Kidney (tissue), 14 donors: ENCODE results near the gene LRBA. TPM values are rescaled to one million over a fixed set of nuclear protein-coding genes. Genes with fewer than 3 reads are reported as not detected.

Source experiments
- DNase-seq, 5 donors: peaks; one replicate each; pipeline ENCODE4 v3.0.0-alpha.2; 2013 to 2020
- FAIRE-seq: peaks from 2 replicates; lab custom pipeline; 2012; peaks lifted over from hg19 to GRCh38; lab: Jason Lieb, UNC
- H3K27ac ChIP-seq, 2 donors: one replicate each; pipeline ENCODE4 v1.7.0; 2013; ENCODE audit warnings: low read depth in 2 of 2, low read length in 2 of 2, inconsistent platforms in 1 of 2
- H3K27me3 ChIP-seq: one replicate; pipeline ENCODE4 v1.7.1; 2013; ENCODE audit warnings: low read length, inconsistent platforms; ENCODE audit not compliant: control insufficient read depth, insufficient read depth
- H3K36me3 ChIP-seq, 3 donors: one replicate each; pipeline versions ENCODE4 v1.7.0 to v1.7.1; 2013; ENCODE audit warnings: low read length in 3 of 3, control low read depth in 1 of 3, inconsistent platforms in 1 of 3; ENCODE audit not compliant: insufficient read depth in 3 of 3, control insufficient read depth in 2 of 3
- H3K4me1 ChIP-seq, 3 donors: one replicate each; pipeline versions ENCODE4 v1.7.0 to v1.7.1; 2013; ENCODE audit warnings: low read length in 3 of 3, inconsistent platforms in 1 of 3, low read depth in 1 of 3; ENCODE audit not compliant: control insufficient read depth in 2 of 3, insufficient read depth in 2 of 3
- H3K4me3 ChIP-seq, 3 donors: one replicate each; pipeline versions ENCODE4 v1.7.0 to v1.8.1; 2013; ENCODE audit warnings: low read length in 3 of 3, control low read depth in 1 of 3, inconsistent platforms in 1 of 3
- H3K9ac ChIP-seq, 3 donors: one replicate each; pipeline versions ENCODE4 v1.7.0 to v1.7.1; 2013; ENCODE audit warnings: low read length in 3 of 3, control low read depth in 1 of 3, inconsistent platforms in 1 of 3
- H3K9me3 ChIP-seq, 3 donors: one replicate each; pipeline versions ENCODE4 v1.7.0 to v1.7.1; 2013; ENCODE audit warnings: low read length in 3 of 3, control low read depth in 1 of 3, inconsistent platforms in 1 of 3; ENCODE audit not compliant: control insufficient read depth in 2 of 3, insufficient read depth in 1 of 3
- intact Hi-C: fragments of 100-400 bp; cut with DNase I; formaldehyde crosslinking; loops from one replicate; pipeline ENCODE4 v1.11.1; 2022
- polyA plus RNA-seq: library from polyadenylated mRNA; stranded (reverse); fragments of 350-450 nt; fragmentation: Illumina TruSeq; extraction: RNeasy Lipid Tissue Mini Kit (QIAGEN cat#74804); gene quantifications from one replicate; pipeline ENCODE4 v1.2.3, GENCODE V29; 2014; ENCODE audit warnings: low read depth, low replicate concordance; ENCODE audit not compliant: insufficient read depth
- total RNA-seq: library from RNA; stranded (reverse); fragmentation: NEBNext Ultra II Directional; extraction: Animal tissue kit (Norgen Biotek cat#: 25700); gene quantifications from one replicate; pipeline ENCODE4 v1.2.1, GENCODE V29; 2021
- TF ChIP-seq, protein P1 (sequence below): IDR thresholded peaks from 3 replicates; pipeline ENCODE4 v1.5.1; 2012; ENCODE audit warnings: mild to moderate bottlenecking, moderate library complexity, borderline replicate concordance; ENCODE audit not compliant: insufficient read depth; ENCODE audit errors: extremely low read depth
- donor health status: control.
- donor health status: control.
- donor health status: control.
- donor health status: control.
- donor health status: control.
- donor health status: DM: yes; HTN: yes; CAD: no.
- donor health status: Normal renal cell carcinoma (clear cell type).

The LRBA gene
- total and polyA plus RNA-seq, 2 donors from 2014 or later = 20.3 to 76.7 TPM

GRCh38 chr4:150253965-150254630, 761.0 kb downstream of the LRBA start:
- TF ChIP-seq, protein P1, sequence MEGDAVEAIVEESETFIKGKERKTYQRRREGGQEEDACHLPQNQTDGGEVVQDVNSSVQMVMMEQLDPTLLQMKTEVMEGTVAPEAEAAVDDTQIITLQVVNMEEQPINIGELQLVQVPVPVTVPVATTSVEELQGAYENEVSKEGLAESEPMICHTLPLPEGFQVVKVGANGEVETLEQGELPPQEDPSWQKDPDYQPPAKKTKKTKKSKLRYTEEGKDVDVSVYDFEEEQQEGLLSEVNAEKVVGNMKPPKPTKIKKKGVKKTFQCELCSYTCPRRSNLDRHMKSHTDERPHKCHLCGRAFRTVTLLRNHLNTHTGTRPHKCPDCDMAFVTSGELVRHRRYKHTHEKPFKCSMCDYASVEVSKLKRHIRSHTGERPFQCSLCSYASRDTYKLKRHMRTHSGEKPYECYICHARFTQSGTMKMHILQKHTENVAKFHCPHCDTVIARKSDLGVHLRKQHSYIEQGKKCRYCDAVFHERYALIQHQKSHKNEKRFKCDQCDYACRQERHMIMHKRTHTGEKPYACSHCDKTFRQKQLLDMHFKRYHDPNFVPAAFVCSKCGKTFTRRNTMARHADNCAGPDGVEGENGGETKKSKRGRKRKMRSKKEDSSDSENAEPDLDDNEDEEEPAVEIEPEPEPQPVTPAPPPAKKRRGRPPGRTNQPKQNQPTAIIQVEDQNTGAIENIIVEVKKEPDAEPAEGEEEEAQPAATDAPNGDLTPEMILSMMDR = no peak
- H3K27me3 ChIP-seq = no peaks in the 10 kb centered on the region
- H3K9ac ChIP-seq = no peak overlapping the region
- intact Hi-C loops = no loop called here
- DNase-seq (peak in 1 of 5 donors; percentile 47), FAIRE-seq (no peak)
- H3K27ac ChIP-seq = no peak overlapping the region
- H3K9me3 ChIP-seq = no peaks in the 10 kb centered on the region
- no peaks in the 10 kb centered on the region for H3K36me3 ChIP-seq
- H3K4me3 ChIP-seq = no peak overlapping the region
- no peaks in the 10 kb centered on the region for H3K4me1 ChIP-seq

DNA sequence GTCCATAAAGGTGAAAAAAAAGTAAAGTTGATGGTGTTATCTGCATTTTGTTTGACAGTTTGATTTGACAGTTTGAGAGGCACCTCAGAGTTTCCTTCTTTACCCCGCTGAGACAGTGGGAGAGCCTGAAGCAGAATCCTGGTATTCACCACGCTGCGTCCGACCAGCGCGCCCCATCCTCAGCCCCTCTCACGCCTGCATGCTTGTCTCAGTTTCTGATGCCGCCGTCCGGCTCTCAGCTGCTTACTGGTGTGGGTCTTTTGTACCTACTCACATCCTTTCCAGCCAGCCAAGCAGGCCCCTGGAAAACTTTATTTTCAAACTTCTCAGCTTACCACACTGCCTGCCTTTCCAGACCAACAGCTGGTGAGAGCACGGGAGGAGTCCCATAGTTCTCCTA, 761.7 kb downstream of the LRBA start:
- TF ChIP-seq, protein P1 = no peak
- H3K9me3 ChIP-seq = no peaks in the 10 kb centered on the region
- FAIRE-seq = no peak
- intact Hi-C loops = no loop called here
- H3K36me3 ChIP-seq = no peaks in the 10 kb centered on the region
- no peak overlapping the region for H3K4me3 ChIP-seq
- no peak overlapping the region for H3K9ac ChIP-seq
- H3K27ac ChIP-seq = no peak overlapping the region
- H3K4me1 ChIP-seq = no peaks in the 10 kb centered on the region
- DNase-seq = peak in 1 of 5 donors; percentile 57
- H3K27me3 ChIP-seq = no peaks in the 10 kb centered on the region

GRCh38 chr4:150252741-150253140, 762.3 kb downstream of the LRBA start:
- Histone ChIP-seq H3K4me3 (no peak overlapping the region), H3K4me1 (no peaks in the 10 kb centered on the region), H3K27ac (no peak overlapping the region), H3K36me3 (no peaks in the 10 kb centered on the region), H3K9ac (no peak overlapping the region), H3K27me3 (no peaks in the 10 kb centered on the region), H3K9me3 (no peaks in the 10 kb centered on the region)
- DNase-seq (no peak), FAIRE-seq (no peak)
- intact Hi-C loops = no loop called here
- TF ChIP-seq, protein P1 = no peak
